ENCODE data around the gene GAS7. TPM values are rescaled to one million over a fixed set of nuclear protein-coding genes. Genes with fewer than 3 reads are reported as not detected.
A peak's percentile ranks its signal among the peaks of the same experiment; 100 is the strongest.

Gene GAS7
- total RNA-seq, 4 donors from 2014 or later = 242 to 309 (median 264) TPM

DNA sequence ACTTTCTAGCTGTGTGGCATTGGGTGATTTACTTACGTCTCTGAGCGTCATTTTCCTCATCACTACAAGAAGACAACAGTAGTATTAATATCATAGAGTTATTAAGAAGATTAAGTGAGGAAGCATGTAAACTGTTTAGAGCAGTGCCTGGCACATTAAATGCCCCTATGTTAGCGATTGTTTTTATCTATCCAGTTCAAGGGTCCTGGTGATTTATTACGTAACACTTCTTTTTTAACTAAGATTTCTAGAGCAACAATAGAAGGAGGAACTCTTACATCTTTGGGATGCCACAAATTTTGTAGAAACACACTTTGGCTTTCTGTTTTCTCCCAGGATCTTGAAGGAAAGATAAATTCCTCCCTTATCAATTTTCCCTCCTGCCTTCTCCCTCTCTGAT lies 3.3 kb upstream of the GAS7 start:
- no peak for TF ChIP-seq POLR2A (IDR thresholded peaks at IDR 0.05)
- TF ChIP-seq EP300 (IDR thresholded peaks at IDR 0.05) = no peak
- TF ChIP-seq, protein P1, sequence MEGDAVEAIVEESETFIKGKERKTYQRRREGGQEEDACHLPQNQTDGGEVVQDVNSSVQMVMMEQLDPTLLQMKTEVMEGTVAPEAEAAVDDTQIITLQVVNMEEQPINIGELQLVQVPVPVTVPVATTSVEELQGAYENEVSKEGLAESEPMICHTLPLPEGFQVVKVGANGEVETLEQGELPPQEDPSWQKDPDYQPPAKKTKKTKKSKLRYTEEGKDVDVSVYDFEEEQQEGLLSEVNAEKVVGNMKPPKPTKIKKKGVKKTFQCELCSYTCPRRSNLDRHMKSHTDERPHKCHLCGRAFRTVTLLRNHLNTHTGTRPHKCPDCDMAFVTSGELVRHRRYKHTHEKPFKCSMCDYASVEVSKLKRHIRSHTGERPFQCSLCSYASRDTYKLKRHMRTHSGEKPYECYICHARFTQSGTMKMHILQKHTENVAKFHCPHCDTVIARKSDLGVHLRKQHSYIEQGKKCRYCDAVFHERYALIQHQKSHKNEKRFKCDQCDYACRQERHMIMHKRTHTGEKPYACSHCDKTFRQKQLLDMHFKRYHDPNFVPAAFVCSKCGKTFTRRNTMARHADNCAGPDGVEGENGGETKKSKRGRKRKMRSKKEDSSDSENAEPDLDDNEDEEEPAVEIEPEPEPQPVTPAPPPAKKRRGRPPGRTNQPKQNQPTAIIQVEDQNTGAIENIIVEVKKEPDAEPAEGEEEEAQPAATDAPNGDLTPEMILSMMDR (IDR thresholded peaks at IDR 0.05) = no peak
- 89 to 94% methylated on average over 4 of the region's 4 CpGs for WGBS, 2 donors
- Histone ChIP-seq H3K36me3 (no peaks in the 10 kb centered on the region), H3K4me3 (no peak overlapping the region), H3K27ac (no peak overlapping the region), H3K27me3 (no peaks in the 10 kb centered on the region), H3K9me3 (peaks cover 0 to 22% (median 0%) of the 10 kb centered on the region in 4 donors), H3K4me1 (peaks cover 0 to 17% (median 3%) of the 10 kb centered on the region in 4 donors)
- DNase-seq (ENCODE audit: low spot score in 2 of 2) = no peak

DNA sequence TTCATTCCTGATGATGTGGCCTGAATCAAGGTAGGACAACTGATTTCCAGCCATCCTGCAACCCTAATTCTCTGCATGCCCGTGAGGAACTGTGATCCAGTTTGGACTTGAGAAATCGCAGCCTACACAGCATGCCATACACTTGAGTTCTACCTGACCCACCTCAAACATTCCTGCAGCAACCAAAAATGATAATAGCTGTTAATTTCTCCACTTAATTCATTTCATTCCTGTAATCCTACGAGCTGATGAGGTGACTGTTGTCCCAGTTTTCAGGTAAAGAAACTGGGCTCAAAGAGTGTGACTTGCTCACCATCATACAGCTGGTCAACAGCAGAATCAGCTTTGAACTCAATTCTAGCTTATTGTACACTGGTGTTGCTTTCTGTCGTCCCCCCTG lies 2.2 kb upstream of the GAS7 start:
- H3K36me3 ChIP-seq = no peaks in the 10 kb centered on the region
- no peak overlapping the region for H3K27ac ChIP-seq
- H3K4me1 ChIP-seq = peaks cover 0 to 22% (median 4%) of the 10 kb centered on the region in 4 donors
- H3K4me3 ChIP-seq = no peak overlapping the region
- 83 to 91% methylated on average over 4 of the region's 4 CpGs for WGBS, 2 donors
- H3K9me3 ChIP-seq = peaks cover 0 to 17% (median 0%) of the 10 kb centered on the region in 4 donors
- no peak for DNase-seq (ENCODE audit: low spot score in 2 of 2)
- H3K27me3 ChIP-seq = no peaks in the 10 kb centered on the region
- no peak for TF ChIP-seq POLR2A (IDR thresholded peaks at IDR 0.05)
- TF ChIP-seq, protein P1 (IDR thresholded peaks at IDR 0.05) = no peak
- no peak for TF ChIP-seq EP300 (IDR thresholded peaks at IDR 0.05)

DNA sequence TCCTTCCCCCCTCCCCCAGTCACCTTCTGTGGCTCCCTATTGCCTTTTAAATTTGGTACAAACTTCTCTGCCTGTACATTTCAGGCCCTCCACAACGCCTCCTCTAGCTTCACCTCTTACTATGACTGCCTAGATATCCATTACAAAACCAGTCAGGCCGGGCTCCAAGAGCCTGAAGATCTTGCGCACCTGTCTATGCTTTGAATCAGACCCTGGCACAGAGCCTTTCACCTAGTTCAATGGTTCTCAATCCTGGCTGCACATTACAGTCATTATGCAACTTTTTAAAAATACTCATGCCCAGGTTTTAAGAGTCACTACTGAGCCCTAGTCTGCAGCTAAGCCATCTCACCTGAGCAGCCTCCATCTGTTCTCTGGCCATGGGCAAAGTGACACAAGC lies 1.6 kb upstream of the GAS7 start:
- 94 to 96% methylated on average over 3 of the region's 3 CpGs for WGBS, 2 donors
- H3K9me3 ChIP-seq = peaks cover 0 to 11% (median 0%) of the 10 kb centered on the region in 4 donors

DNA sequence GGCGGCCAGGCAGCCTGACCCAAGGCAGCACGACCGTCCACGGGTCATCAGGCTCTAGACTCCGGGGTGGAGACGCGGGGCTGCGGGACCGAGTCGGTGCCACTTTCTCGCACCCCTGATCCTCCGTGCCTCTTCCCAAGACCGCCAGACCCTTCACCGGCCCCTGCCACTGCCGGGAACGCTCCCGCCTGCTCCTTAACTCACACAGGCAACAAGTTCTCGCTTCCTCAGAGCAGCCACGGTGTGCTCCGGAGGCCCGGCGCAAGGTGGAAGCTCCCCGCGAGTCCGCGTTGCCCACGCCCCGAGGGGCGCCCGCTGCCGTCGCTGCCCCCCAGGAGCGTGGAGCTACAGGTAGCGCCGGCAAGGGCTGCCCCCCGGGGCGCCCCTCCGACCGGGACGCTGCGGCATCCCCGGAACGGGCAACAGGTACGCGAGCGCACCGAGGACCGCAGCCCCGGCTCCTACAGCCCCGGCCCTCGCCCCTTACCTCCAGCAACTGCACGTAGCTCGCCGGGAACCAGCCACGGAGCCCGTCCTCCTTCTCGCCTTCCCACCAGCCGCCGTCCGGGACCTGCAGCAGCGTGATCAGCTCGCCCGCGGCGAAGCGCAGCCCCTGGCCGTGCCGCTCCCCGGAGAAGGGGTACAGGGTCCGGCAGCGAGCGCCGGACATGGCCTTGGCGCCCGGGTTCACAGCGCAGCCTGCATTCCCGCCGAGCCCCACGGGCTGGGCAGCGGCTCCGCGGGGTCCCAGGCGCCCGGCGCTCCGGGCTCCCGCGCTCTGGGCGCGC lies 491 bp downstream of the GAS7 start:
- TF ChIP-seq POLR2A (IDR thresholded peaks at IDR 0.05) (no peak), EP300 (IDR thresholded peaks at IDR 0.05) (no peak)
- TF ChIP-seq, protein P1 (IDR thresholded peaks at IDR 0.05) = no peak
- Histone ChIP-seq H3K4me3 (peak overlapping the region; percentile 50 to 84 (median 60)), H3K36me3 (peaks cover 0 to 12% (median 0%) of the 10 kb centered on the region in 3 donors), H3K4me1 (peaks cover 0 to 22% (median 4%) of the 10 kb centered on the region in 4 donors), H3K9me3 (peaks cover 0 to 16% (median 2%) of the 10 kb centered on the region in 4 donors), H3K27me3 (no peaks in the 10 kb centered on the region), H3K27ac (peak overlapping the region in 3 of 4 donors; percentile 41 to 80 (median 54))
- WGBS, 2 donors = 0 to 2% methylated on average over 36 to 38 of the region's 90 CpGs
- DNase-seq (ENCODE audit: low spot score in 2 of 2) = no peak

More for the DNA sequence above, 1.6 kb upstream of the GAS7 start:
- DNase-seq (ENCODE audit: low spot score in 2 of 2) = no peak
- Histone ChIP-seq H3K4me3 (no peak overlapping the region), H3K4me1 (peaks cover 0 to 22% (median 4%) of the 10 kb centered on the region in 4 donors), H3K36me3 (no peaks in the 10 kb centered on the region), H3K27ac (no peak overlapping the region), H3K27me3 (no peaks in the 10 kb centered on the region)
- TF ChIP-seq, protein P1 (IDR thresholded peaks at IDR 0.05) = no peak
- TF ChIP-seq EP300 (IDR thresholded peaks at IDR 0.05) = no peak
- no peak for TF ChIP-seq POLR2A (IDR thresholded peaks at IDR 0.05)

DNA sequence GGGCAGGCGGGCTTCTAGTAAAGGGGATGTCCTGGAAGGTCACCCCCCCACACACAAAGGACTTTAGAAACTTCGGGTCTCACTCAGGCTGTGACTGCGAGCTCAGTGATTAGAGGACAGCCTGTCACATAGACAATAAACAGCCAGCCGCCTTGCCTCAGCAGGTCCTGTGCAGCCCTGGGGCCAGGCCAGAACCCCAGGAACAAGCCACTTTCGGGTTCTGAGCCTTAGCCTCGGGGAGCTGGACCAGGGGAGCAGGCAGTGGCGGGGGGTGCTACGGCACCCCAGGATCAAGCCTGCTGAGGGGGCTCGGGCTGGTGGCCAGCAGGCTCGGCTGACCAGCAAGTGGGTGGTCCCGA lies 1.1 kb downstream of the GAS7 start:
- H3K36me3 ChIP-seq = peaks cover 0 to 12% (median 0%) of the 10 kb centered on the region in 3 donors
- peaks cover 0 to 22% (median 4%) of the 10 kb centered on the region in 4 donors for H3K4me1 ChIP-seq
- WGBS, 2 donors = 13 to 29% methylated on average over 4 of the region's 11 CpGs
- H3K9me3 ChIP-seq = peaks cover 0 to 22% (median 2%) of the 10 kb centered on the region in 4 donors
- no peaks in the 10 kb centered on the region for H3K27me3 ChIP-seq
- peak overlapping the region in 3 of 4 donors; percentile 41 to 80 (median 54) for H3K27ac ChIP-seq
- no peak for TF ChIP-seq POLR2A (IDR thresholded peaks at IDR 0.05)
- TF ChIP-seq, protein P1 (IDR thresholded peaks at IDR 0.05) = no peak
- no peak for TF ChIP-seq EP300 (IDR thresholded peaks at IDR 0.05)
- H3K4me3 ChIP-seq = peak overlapping the region; percentile 50 to 84 (median 60)
- DNase-seq (ENCODE audit: low spot score in 2 of 2) = no peak

Measured in tibial nerve (tissue), 4 donors.